T-helper 22 cell (primary cell): Measurements from ENCODE around the gene RABL6.
"Not testable (repeated sequence)": the region's sequence is repeated elsewhere in the genome, so short reads cannot be mapped to it uniquely, and the experiment has no call there.

ENCODE experiments used
- DNase-seq: peaks from one replicate; pipeline ENCODE4 v3.0.0-alpha.2; 2020; ENCODE audit warnings: low read depth

The RABL6 gene

GRCh38 chr9:136775191-136775590 lies 32.6 kb upstream of the RABL6 start:
- DNase-seq: no peak

- DNase-seq: no peak
Observed at GRCh38 chr9:136776947-136777346, 30.8 kb upstream of the RABL6 start.

- no peak for DNase-seq
Observed at GRCh38 chr9:136777359-136777758, 30.4 kb upstream of the RABL6 start.

DNA sequence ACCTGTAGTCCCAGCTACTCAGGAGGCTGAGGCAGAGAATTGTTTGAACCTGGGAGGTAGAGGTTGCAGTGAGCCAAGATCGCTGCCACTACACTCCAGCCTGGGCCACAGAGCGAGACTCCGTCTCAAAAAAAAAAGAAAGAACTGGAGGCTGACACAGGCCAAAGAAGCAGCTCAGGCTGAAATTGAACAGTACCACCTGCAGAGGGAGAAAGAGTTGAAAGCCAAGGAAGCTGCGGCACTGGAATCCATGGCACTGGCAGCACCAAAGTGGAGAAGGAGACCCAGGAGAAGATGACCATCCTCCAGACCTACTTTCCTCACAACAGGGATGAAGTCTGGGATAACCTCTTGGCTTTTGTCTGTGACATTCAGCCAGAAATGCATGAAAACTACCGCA lies 27.9 kb upstream of the RABL6 start:
- DNase-seq: no peak

GRCh38 chr9:136782452-136782851 lies 25.3 kb upstream of the RABL6 start:
- no peak for DNase-seq

GRCh38 chr9:136784249-136784996 lies 23.3 kb upstream of the RABL6 start:
- no peak for DNase-seq

DNA sequence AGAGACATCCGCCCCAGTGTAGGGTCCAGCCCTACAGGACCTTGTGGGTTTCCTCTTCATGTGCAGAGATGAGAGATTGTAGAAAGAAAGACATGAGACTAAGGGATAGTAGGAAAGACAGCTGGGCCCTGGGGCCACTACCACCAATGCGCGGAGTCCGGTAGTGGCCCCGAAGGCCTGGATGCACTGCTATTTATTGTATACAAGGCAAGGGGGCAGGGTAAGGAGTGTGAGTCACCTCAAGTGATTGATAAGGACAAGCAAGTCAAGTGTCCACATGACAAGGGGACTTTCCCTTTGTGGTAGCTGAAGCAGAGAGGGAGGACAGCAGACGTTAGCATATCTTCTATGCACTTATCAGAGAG lies 22.8 kb upstream of the RABL6 start:
- no peak for DNase-seq

DNA sequence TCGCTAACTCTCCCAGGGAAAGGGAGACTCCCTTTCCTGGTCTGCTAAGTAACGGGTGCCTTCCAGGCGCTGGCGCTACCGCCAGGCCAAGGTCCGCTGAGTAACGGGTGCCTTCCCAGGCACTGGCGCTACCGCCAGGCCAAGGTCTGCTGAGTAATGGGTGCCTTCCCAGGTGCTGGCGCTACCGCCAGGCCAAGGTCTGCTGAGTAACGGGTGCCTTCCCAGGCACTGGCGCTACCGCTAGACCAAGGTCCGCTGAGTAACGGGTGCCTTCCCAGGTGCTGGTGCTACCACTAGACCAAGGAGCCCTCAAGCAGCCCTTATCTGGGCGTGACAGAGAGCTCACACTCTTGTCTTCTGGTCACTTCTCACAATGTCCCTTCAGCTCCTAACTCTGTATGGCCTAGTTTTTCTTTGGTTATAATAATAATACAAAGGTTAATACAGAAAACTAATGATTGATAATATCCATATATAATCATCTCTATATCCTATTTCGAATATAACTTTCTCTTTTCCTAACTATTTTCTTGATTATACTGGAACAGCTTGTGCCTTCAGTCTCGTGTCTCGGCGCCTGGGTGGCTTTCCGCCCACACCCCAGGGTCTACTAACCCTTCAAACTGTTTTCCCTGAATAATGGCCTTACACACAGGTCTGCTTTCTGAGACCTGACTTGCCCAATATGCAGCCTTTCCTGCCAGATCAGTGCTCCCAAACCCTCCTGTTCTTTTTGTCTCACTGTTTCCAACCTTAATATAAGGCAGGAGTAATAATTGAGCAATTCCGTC lies 22.0 kb upstream of the RABL6 start:
- DNase-seq: not testable (repeated sequence)

GRCh38 chr9:136786451-136786850 lies 21.3 kb upstream of the RABL6 start:
- DNase-seq: no peak

GRCh38 chr9:136786983-136787382 lies 20.8 kb upstream of the RABL6 start:
- DNase-seq: not testable (repeated sequence)

DNA sequence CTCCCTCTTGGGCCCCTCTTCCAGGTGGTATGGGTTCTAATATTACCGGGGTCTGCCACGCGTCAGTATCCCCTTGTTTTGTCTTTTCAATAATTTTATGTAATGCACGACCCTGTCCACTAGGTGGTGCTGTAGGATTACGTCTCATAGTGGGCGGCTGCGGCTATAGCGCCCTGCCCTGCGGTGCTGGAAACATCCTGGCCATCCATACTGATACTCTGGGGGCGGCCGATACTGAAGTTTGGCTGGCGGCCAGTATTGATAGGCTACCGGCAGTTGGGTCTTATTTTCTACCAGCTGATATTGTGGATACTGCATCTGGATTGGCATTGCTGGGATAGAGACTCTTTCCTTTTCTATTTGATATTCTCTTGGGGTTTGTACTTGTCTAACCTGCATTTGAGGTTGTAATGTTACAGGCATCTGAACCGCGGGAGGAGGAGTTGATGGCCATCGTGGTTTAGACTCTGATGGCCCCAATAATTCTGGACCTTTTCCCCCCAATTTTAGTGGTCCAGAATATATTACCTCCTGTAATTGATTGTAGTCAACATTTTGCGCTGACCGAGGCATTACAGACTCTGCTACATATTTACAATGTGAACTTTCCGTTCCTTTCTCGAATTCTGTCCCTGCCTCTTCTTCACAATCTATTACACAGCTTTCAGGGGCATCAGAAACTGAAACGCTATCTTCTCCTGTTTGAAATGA lies 19.9 kb upstream of the RABL6 start:
- DNase-seq: peak; percentile 39

GRCh38 chr9:136788644-136789522 lies 18.9 kb upstream of the RABL6 start:
- not testable (repeated sequence) for DNase-seq

DNA sequence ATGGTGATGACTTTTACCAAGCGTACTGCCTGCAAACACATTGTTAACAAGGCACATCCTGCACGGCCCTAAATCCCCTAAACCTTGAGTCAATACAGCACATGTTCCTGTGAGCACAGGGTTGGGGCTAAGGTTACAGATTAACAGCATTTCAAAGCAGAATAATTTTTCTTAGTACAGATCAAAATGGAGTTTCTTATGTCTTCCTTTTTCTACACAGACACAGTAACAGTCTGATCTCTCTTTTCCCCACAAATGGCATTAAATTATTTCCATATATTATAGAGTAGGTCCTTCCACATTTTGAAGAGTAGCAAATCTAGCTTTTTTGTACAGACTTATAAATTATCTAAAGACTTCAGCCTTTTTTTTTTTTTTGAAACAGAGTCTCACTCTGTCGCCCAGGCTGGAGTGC lies 18.2 kb upstream of the RABL6 start:
- DNase-seq: no peak

DNA sequence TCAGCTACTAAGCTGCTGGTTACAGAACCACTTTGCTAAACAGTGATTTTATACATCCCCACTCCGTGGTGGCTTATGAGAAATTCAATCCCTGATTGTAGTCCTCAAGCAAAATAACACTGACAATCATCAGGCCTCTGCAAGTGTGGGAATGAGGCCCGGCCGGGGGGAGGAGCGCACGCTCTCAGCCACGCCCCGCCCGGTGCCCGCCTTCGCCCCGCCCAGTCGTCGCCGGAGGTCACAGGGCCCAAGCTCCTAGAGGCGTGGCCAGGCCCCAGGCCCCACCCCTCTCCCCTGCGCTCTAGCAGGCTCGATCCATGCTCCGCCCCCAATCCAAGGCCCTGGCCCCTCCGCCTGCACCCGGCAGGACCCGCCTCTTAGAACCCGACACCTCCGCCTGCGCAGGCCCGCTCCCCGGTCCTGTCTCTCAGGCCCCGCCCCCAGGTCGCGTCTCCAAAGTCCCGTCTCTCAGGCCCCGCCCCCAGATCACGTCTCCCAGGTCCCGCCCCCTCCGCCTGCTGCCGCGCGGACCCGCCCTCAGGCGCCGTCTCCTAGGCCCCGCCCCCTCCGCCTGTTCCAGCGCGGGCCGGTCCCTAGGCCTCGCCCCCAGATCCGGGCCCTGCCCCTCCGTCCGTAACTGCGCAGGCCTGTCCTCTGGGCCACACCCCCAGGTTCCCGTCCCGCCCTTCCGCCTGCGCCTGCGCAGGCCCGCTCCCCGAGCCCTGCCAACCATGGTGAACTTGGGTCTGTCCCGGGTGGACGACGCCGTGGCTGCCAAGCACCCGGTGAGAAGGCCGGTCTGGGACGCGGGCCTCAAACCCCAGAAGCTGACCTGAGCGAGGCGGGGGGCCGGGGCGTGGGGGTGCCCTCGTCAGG lies 16.9 kb upstream of the RABL6 start, which contains the start of gene TMEM141:
Gene TMEM141, plus strand, starts transcription at position 705 of the 876 bp plus-strand sequence. Its CDS starts 27 bp downstream, at position 732.
- peak; percentile 100 for DNase-seq

DNA sequence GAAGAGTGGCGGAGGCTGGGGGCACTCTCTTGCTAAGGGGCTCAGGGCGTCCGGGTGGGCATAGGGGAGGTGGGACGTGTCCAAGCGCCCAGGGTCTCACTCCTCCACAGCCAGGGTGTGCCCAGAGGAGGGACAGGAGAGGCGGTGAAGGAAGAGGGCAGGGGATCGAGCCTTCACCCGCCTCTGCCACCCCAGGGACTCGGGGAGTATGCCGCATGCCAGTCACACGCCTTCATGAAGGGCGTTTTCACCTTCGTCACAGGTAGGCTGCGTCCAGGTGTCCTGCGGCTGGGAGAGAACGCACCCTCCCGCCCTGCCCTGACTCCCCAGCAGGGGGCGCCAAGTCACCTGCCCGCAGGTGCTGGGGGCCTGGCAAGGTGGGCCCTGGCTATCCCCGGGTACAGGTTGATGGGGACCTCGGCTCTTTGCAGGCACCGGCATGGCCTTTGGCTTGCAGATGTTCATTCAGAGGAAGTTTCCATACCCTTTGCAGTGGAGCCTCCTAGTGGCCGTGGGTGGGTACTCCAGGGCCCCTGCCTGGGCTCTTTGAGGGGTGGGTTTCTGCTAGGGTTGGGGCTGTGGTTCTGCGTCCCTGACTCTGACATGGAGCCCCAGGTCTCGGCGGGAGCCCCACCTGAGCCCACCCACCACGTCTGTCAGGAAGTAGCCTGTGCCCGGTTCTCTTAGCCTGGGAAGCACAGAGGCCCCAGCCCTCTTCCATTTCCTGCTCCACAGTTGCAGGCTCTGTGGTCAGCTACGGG lies 16.1 kb upstream of the RABL6 start:
- peak; percentile 52 for DNase-seq

DNA sequence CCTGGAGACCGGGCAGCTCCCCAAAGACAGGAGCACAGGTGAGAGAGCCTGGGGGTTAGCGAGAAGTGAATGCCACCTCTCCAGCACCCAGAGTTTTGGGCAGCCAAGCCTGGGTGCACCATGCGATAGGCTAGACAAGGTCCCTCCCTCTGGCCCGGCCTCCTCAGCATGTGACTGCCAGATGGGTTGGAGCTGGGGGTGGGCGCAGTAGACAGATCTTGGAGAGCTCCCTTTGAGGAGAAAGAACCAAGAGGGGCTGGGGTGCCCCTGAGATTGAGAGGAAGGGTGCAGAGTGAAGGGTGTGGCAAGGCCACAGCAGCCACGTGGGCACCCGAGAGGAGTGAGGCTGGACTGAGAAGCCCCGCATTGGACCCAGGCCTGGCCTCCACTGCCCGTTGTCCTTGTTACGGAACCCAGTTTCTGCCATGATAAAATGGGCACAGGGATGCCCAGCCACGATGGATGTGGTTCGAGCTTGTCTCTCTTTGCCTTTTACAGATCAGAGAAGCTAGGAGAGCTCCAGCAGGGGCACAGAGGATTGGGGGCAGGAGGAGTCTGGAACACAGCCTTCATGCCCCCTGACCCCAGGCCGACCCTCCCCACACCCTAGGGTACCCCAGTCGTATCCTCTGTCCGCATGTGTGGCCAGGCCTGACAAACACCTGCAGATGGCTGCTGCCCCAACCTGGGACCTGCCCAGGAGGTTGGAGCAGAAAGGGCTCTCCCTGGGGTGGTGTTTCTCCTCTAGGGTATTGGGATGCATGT lies 15.2 kb upstream of the RABL6 start:
- no peak for DNase-seq

- DNase-seq: no peak
Observed at GRCh38 chr9:136793086-136793946, 14.4 kb upstream of the RABL6 start.
